NCI-H2171 treated with DMSO at 0.1 percent for 48 hours (cell line): ENCODE results near the gene RNF145.

Source experiments
- DNase-seq: peaks from one replicate; lab custom pipeline; 2025; lab: John Stamatoyannopoulos, UW

The RNF145 gene

GRCh38 chr5:159112436-159112835, 96.9 kb downstream of the RNF145 start:
- no peak for DNase-seq
